GM12892 (cell line): ENCODE results near the gene SPR.

Experiments
- DNase-seq: peaks from one replicate; pipeline ENCODE4 v3.0.0; 2011; ENCODE audit not compliant: insufficient read length
- FAIRE-seq: peaks from 2 replicates; lab custom pipeline; 2011; peaks lifted over from hg19 to GRCh38; lab: Jason Lieb, UNC
- POLR2A ChIP-seq: IDR thresholded peaks from 2 replicates; pipeline ENCODE4 v1.6.1; 2011; ENCODE audit warnings: low read depth, low read length, control low read depth
- POLR2AphosphoS5 ChIP-seq: IDR thresholded peaks from 2 replicates; pipeline ENCODE4 v1.6.1; 2011; ENCODE audit warnings: low read depth, low read length, control low read depth
- TAF1 ChIP-seq: IDR thresholded peaks from 2 replicates; pipeline ENCODE4 v1.6.1; 2011; ENCODE audit warnings: low read depth, mild to moderate bottlenecking, control low read depth, low read length, borderline replicate concordance

SPR gene

DNA sequence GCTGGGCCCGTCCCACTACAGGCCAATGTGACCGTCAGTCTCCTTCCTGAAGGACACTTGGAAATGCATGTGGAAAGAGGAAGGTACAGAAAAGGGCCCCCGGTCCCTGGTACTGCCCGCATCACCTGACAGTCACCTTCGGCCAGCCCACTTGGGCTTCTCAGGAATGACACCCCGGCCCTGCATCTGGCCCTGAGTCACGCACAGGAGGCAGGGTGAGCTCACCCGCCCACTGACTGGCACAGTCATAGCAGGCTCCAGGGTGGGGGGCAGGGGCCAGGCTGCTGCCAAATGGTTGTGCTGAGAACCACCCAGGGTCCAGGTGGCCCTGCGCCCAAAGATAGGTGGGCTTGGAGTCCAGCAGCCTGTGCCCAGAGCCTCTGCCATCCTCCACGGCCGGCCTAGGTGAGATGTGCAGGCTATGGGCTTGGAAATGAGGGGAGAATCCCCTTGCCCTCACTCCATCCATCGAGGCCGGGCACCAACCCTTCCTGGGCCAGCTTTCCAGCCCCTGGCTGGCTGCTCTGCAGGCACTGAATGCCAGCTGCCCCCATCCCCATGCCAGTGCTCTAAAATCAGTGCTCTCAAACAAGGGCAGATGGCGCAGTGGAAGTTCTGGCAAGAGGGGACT lies 44.2 kb downstream of the SPR start:
- DNase-seq (no peak), FAIRE-seq (no peak)
- no peak for TF ChIP-seq TAF1
- no peak for TF ChIP-seq POLR2A
- no peak for TF ChIP-seq POLR2AphosphoS5

DNA sequence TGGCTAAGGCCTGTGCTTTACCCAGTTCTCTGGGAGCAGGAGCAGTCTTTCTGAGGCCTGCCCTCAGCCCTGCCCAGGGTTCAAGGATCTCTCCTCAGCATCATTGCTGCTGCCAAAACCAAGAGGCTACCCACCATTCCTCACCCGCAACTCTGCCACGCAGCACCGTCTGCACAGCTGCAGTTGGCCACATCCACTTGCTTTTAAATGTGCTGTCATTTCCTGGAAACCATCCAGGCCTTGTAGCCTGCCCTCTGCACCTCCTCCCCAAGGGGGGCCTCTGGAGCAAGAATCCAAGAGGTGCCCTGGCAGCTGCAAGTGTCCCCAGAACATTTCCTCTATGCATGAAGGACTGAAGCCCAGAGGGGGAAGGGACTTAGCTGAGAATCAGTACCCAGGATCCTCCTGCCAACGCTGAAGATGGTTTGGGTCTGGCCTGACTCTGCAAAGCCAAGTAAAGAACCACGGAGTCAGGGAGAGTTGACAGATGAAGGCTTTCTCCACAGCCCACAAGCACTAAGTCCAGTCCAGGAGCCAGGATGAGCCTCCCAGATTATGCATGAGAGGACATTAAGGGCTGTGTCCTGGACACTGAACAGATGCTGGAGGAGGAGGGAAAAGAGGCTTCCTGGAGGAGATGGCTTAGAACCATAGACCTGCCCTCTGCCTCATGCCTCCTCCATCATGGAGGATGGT lies 45.0 kb downstream of the SPR start:
- no peak for FAIRE-seq
- DNase-seq, result no peak
- TF ChIP-seq POLR2AphosphoS5 (no peak), TAF1 (no peak), POLR2A (no peak)

- DNase-seq, result no peak
- no peak for TF ChIP-seq POLR2A
- TF ChIP-seq TAF1, result no peak
- TF ChIP-seq POLR2AphosphoS5, result no peak
- FAIRE-seq, result no peak
Observed at GRCh38 chr2:72932805-72933204, 45.6 kb downstream of the SPR start.

DNA sequence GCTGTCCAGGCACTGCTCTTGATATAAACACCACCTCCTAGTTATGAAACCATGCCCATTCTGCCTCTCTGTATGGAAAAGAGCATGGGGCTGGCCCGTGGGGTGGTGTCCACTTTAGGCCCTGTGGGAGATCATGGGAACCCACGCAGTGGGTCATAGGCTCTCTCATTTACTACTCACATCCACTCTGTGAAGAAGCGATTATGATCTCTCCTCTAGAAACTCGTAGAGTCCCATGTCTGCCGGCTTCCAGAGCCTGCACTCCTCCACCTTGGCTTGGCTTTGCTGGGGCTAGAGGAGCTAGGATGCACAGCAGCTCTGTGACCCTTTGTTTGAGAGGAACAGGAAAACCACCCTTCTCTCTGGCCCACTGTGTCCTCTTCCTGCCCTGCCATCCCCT lies 46.0 kb downstream of the SPR start:
- FAIRE-seq (no peak), DNase-seq (no peak)
- no peak for TF ChIP-seq TAF1
- no peak for TF ChIP-seq POLR2AphosphoS5

GRCh38 chr2:72933646-72934151 lies 46.5 kb downstream of the SPR start:
- FAIRE-seq (no peak), DNase-seq (no peak)
- TF ChIP-seq POLR2AphosphoS5 (no peak), POLR2A (no peak), TAF1 (no peak)

DNA sequence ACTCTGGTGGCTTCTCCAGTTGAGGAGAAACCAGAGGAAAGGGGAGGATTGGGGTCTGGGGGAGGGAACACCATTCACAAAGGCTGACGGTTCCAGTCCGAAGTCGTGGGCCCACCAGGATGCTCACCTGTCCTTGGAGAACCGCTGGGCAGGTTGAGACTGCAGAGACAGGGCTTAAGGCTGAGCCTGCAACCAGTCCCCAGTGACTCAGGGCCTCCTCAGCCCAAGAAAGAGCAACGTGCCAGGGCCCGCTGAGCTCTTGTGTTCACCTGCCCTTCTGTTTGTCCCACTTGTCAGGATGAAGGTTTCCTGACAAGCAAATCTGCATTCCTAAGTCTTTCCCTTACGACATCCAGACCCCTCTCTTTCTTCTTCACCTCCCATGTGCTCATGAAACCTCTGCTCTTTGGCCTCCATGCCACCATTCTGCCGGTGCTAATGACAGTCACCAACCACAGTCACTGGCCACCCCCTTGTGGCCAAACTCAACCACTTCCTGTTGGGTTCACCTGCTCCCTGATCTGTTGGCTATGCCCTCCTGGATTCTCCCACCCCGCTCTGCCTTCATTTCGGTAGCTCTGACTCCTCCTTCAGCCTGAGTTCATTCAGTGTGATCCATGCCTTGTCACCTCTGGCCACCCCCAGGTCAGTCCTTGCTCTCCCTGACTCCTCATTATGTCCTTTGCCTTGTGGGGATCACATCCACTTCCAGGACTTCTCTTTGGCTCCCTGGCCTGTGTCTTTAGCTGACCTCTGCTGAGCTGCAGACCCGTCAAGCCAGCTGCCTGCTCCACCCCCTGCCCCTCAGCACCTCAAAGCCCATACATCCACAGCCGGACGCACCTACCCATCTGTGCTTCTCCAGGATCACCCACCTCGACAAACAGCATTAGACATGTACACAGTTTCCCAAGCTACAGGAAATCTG lies 47.7 kb downstream of the SPR start:
- DNase-seq (no peak), FAIRE-seq (no peak)
- no peak for TF ChIP-seq POLR2AphosphoS5
- TF ChIP-seq POLR2A, result no peak
- no peak for TF ChIP-seq TAF1

GRCh38 chr2:72935611-72935957 lies 48.4 kb downstream of the SPR start:
- DNase-seq, result no peak
- TF ChIP-seq POLR2AphosphoS5, result no peak
- no peak for TF ChIP-seq TAF1
- no peak for TF ChIP-seq POLR2A
- no peak for FAIRE-seq

- DNase-seq (no peak), FAIRE-seq (no peak)
- TF ChIP-seq POLR2A (no peak), TAF1 (no peak), POLR2AphosphoS5 (no peak)
Observed at GRCh38 chr2:72936660-72937355, 49.6 kb downstream of the SPR start.

GRCh38 chr2:72937356-72937669 lies 50.1 kb downstream of the SPR start:
- TF ChIP-seq POLR2AphosphoS5 (no peak), TAF1 (no peak), POLR2A (no peak)
- DNase-seq (no peak), FAIRE-seq (no peak)

DNA sequence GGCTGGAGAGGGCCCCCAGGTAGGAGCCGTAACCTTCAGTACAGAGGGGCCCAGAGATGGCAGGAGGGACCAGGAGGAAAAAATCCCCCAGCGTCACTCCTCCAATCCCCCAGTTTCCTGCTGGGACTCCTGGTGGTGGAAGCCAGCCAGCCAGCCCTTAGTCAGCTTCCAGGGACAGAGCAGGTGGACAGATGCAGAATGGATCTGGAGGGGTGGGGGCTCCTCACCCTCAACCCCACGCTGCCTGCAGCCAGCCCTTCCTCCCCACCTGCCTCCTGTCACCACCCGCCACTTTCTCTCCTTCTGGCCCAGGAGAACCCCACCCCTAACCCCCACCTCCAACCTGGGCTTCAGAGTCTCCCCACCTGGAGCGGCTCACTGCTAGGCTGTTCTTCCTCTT lies 51.2 kb downstream of the SPR start:
- TF ChIP-seq TAF1 (no peak), POLR2A (no peak), POLR2AphosphoS5 (no peak)
- no peak for FAIRE-seq
- no peak for DNase-seq

DNA sequence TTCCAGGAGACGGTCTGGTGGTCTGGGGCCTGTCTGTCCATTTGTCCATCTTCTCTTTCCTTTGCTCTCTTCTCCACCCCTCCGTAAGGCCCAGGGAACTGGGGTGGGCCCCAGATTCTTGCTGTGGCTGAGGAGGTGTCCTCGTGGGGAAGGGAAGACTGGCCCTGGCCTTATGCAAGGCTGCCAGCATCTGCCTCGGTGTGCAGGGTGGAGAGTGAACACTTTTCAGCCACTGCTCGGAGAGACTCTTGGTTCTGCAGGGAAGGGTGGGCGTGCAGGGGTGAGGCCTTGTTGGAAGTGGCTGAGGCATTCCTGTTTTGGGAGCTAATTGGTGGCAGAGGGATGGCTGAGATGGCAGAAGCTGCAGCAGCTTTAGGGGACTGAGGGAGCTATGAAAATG lies 53.2 kb downstream of the SPR start:
- DNase-seq, result no peak
- no peak for TF ChIP-seq POLR2AphosphoS5
- TF ChIP-seq POLR2A, result no peak
- no peak for TF ChIP-seq TAF1
- FAIRE-seq, result no peak
